Measurements from ENCODE around the gene SLC22A2.
"Not testable (repeated sequence)": the region's sequence is repeated elsewhere in the genome, so short reads cannot be mapped to it uniquely, and the experiment has no call there.

SLC22A2 gene

GRCh38 chr6:160240691-160241084, 17.9 kb downstream of the SLC22A2 start:
- no peak for DNase-seq

GRCh38 chr6:160239929-160240690, 18.5 kb downstream of the SLC22A2 start:
- DNase-seq: no peak

GRCh38 chr6:160238761-160239751, 19.6 kb downstream of the SLC22A2 start:
- no peak for DNase-seq

- DNase-seq: no peak
These were observed 20.3 kb downstream of the SLC22A2 start for GRCh38 chr6:160238278-160238711.

- DNase-seq: not testable (repeated sequence)
These were observed 20.9 kb downstream of the SLC22A2 start for GRCh38 chr6:160237597-160238275.

GRCh38 chr6:160236235-160236872, 22.3 kb downstream of the SLC22A2 start:
- DNase-seq: not testable (repeated sequence)

GRCh38 chr6:160233950-160234640, 24.5 kb downstream of the SLC22A2 start:
- DNase-seq: not testable (repeated sequence)

GRCh38 chr6:160227769-160228161, 30.9 kb downstream of the SLC22A2 start:
- DNase-seq: no peak

- DNase-seq: no peak
These were observed 31.4 kb downstream of the SLC22A2 start for GRCh38 chr6:160227038-160227768.

- DNase-seq: no peak
These were observed 32.5 kb downstream of the SLC22A2 start for GRCh38 chr6:160226118-160226591.

GRCh38 chr6:160224639-160225237, 33.9 kb downstream of the SLC22A2 start:
- DNase-seq: no peak

- DNase-seq: no peak
These were observed 36.1 kb downstream of the SLC22A2 start for GRCh38 chr6:160222491-160222890.

GRCh38 chr6:160221918-160222317, 36.7 kb downstream of the SLC22A2 start:
- no peak for DNase-seq

- DNase-seq: no peak
These were observed 37.2 kb downstream of the SLC22A2 start for GRCh38 chr6:160221423-160221822.

- no peak for DNase-seq
These were observed 39.8 kb downstream of the SLC22A2 start for GRCh38 chr6:160218810-160219209.

GRCh38 chr6:160217863-160218262, 40.8 kb downstream of the SLC22A2 start:
- no peak for DNase-seq

- DNase-seq: no peak
These were observed 41.5 kb downstream of the SLC22A2 start for GRCh38 chr6:160217073-160217472.

GRCh38 chr6:160215232-160215631, 43.4 kb downstream of the SLC22A2 start:
- no peak for DNase-seq

- DNase-seq: no peak
These were observed 51.0 kb downstream of the SLC22A2 start for GRCh38 chr6:160207618-160208017.

GRCh38 chr6:160204710-160205109, 53.9 kb downstream of the SLC22A2 start:
- DNase-seq: no peak

- no peak for DNase-seq
These were observed 54.7 kb downstream of the SLC22A2 start for GRCh38 chr6:160203953-160204352.

All from CD4-positive, alpha-beta T cell treated with Interleukin-15 for 1 hour (primary cell).